ENCODE results near the gene APP.

DNA sequence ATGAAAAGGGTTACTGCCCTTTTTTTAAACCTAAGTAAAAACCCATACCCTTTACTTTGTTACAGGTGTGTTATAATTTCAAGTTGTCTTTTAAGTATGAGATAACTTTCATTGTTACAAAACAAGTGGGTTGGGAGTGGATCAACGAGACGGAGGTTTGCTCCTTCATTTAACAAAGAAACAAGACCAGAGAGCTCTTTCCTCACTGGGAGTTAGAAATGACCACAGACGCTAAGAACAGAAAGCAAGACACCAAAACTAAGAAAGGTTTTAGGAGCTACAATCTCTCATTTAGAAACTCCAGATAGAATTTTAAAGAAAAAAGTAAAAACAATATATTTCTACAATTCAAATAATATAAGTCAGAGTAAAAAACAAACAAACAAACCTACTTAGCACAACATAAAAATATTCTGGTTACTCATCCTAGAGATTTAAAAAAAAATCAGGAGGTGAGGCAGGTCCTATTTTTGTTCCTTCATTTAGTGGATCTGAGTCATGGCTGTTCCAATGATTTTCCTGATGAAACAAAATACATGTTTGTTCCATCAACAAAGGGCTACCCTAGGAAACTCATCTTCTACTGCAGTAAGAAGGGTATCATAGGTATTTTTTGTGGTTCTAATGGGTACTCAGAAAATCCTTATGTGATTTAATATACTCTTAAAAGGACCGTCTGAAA, 33.0 kb downstream of the APP start:
- TF ChIP-seq POLR2A (IDR thresholded peaks at IDR 0.05; ENCODE audit: low read depth, low read length), result no peak
- no peak for TF ChIP-seq POLR2AphosphoS5 (IDR thresholded peaks at IDR 0.05; ENCODE audit: low read depth, low read length)
